SK-N-SH treated with all-trans-retinoic acid at 6 μM for 48 hours (cell line): Measurements from ENCODE around the gene RPTN.

Experiments used
- ATAC-seq: fragments of 200-7000 bp; cut with Tn5 transposase; 3 replicates; pipeline ENCODE4 v1.9.1; 2020; ENCODE audit warnings: mild to moderate bottlenecking, moderate library complexity
- ARNTL ChIP-seq: fragments of 450-650 bp; formaldehyde crosslinking; IDR thresholded peaks from 2 replicates; pipeline ENCODE4 v1.5.0; 2020; ENCODE audit warnings: low read depth, mild to moderate bottlenecking, moderate library complexity, borderline replicate concordance
- BACH2 ChIP-seq: fragments of 250-450 bp; sonication (Bioruptor Pico); IDR thresholded peaks from 2 replicates; pipeline ENCODE4 v1.9.0; 2021; ENCODE audit warnings: mild to moderate bottlenecking, borderline replicate concordance
- CREB5 ChIP-seq: fragments of 250-450 bp; sonication (Bioruptor Pico); IDR thresholded peaks from 2 replicates; pipeline ENCODE4 v1.5.1; 2020; ENCODE audit warnings: low read depth, mild to moderate bottlenecking, moderate library complexity
- CSDC2 ChIP-seq: fragments of 250-450 bp; sonication (Bioruptor Pico); IDR thresholded peaks from 2 replicates; pipeline ENCODE4 v1.5.0; 2020; ENCODE audit warnings: mild to moderate bottlenecking, moderate library complexity
- CSRNP3 ChIP-seq: fragments of 250-450 bp; sonication (Bioruptor Pico); IDR thresholded peaks from 2 replicates; pipeline ENCODE4 v1.5.1; 2021; ENCODE audit warnings: mild to moderate bottlenecking, moderate library complexity
- ESRRG ChIP-seq: fragments of 250-450 bp; sonication (Bioruptor Pico); IDR thresholded peaks from 2 replicates; pipeline ENCODE4 v1.6.1; 2021; ENCODE audit warnings: mild to moderate bottlenecking
- GLIS3 ChIP-seq: fragments of 250-450 bp; sonication (Bioruptor Pico); IDR thresholded peaks from 2 replicates; pipeline ENCODE4 v1.5.0; 2020; ENCODE audit warnings: mild to moderate bottlenecking, moderate library complexity
- ISL1 ChIP-seq: fragments of 250-450 bp; sonication (Bioruptor Pico); IDR thresholded peaks from 2 replicates; pipeline ENCODE4 v2.1.2; 2022; ENCODE audit warnings: mild to moderate bottlenecking, moderate library complexity
- OSR1 ChIP-seq: fragments of 250-450 bp; sonication (Bioruptor Pico); IDR thresholded peaks from 2 replicates; pipeline ENCODE4 v1.8.0; 2022; ENCODE audit warnings: moderate library complexity, mild to moderate bottlenecking, inconsistent platforms
- PATZ1 ChIP-seq: fragments of 250-450 bp; sonication (Bioruptor Pico); IDR thresholded peaks from 2 replicates; pipeline ENCODE4 v1.8.0; 2020; ENCODE audit warnings: mild to moderate bottlenecking, moderate library complexity, borderline replicate concordance
- PPARA ChIP-seq: fragments of 250-450 bp; sonication (Bioruptor Pico); IDR thresholded peaks from 2 replicates; pipeline ENCODE4 v1.5.0; 2020; ENCODE audit warnings: mild to moderate bottlenecking, borderline replicate concordance
- SNAI2 ChIP-seq: fragments of 250-450 bp; sonication (Bioruptor Pico); IDR thresholded peaks from 2 replicates; pipeline ENCODE4 v1.5.0; 2020; ENCODE audit warnings: mild to moderate bottlenecking, moderate library complexity
- TCF4 ChIP-seq: fragments of 250-450 bp; sonication (Bioruptor Pico); IDR thresholded peaks from 2 replicates; pipeline ENCODE4 v1.8.0; 2021; ENCODE audit warnings: mild to moderate bottlenecking, moderate library complexity, borderline replicate concordance
- TOX ChIP-seq: fragments of 250-450 bp; sonication (Bioruptor Pico); IDR thresholded peaks from 2 replicates; pipeline ENCODE4 v1.8.0; 2021; ENCODE audit warnings: mild to moderate bottlenecking, moderate library complexity, borderline replicate concordance
- TSHZ2 ChIP-seq: fragments of 250-450 bp; sonication (Bioruptor Pico); IDR thresholded peaks from 2 replicates; pipeline ENCODE4 v1.5.0; 2020; ENCODE audit warnings: mild to moderate bottlenecking, moderate library complexity
- ZC3H10 ChIP-seq: fragments of 250-450 bp; sonication (Bioruptor Pico); IDR thresholded peaks from 2 replicates; pipeline ENCODE4 v1.5.1; 2021; ENCODE audit warnings: mild to moderate bottlenecking, moderate library complexity
- ZFP3 ChIP-seq: fragments of 250-450 bp; sonication (Bioruptor Pico); IDR thresholded peaks from 2 replicates; pipeline ENCODE4 v1.5.0; 2020; ENCODE audit warnings: mild to moderate bottlenecking, moderate library complexity
- ZFP30 ChIP-seq: fragments of 450-650 bp; formaldehyde crosslinking; IDR thresholded peaks from 2 replicates; pipeline ENCODE4 v1.5.0; 2022; ENCODE audit warnings: mild to moderate bottlenecking, moderate library complexity
- ZNF565 ChIP-seq: fragments of 450-650 bp; formaldehyde crosslinking; conservative IDR thresholded peaks from 2 replicates; pipeline ENCODE4 v1.5.0; 2020; ENCODE audit warnings: low read depth, mild to moderate bottlenecking, moderate library complexity
- ZNF70 ChIP-seq: fragments of 450-650 bp; formaldehyde crosslinking; IDR thresholded peaks from 2 replicates; pipeline ENCODE4 v1.5.0; 2020; ENCODE audit warnings: mild to moderate bottlenecking, moderate library complexity
- ZNF8 ChIP-seq: fragments of 450-650 bp; formaldehyde crosslinking; IDR thresholded peaks from 2 replicates; pipeline ENCODE4 v1.5.0; 2020; ENCODE audit warnings: mild to moderate bottlenecking, moderate library complexity

The RPTN gene

GRCh38 chr1:152197361-152197941, 38.4 kb upstream of the RPTN start (continued):
- TF ChIP-seq PATZ1, result no peak
- TF ChIP-seq CSRNP3 (CRISPR knock-in tag), result no peak

GRCh38 chr1:152191711-152192110, 32.7 kb upstream of the RPTN start:
- ATAC-seq, result no peak
- TF ChIP-seq OSR1 (no peak), BACH2 (CRISPR knock-in tag) (no peak), ZC3H10 (CRISPR knock-in tag) (no peak), CSRNP3 (CRISPR knock-in tag) (no peak), TCF4 (CRISPR knock-in tag) (no peak), ZNF8 (CRISPR knock-in tag) (no peak), ZNF70 (CRISPR knock-in tag) (no peak), TSHZ2 (CRISPR knock-in tag) (no peak), CSDC2 (CRISPR knock-in tag) (no peak), ESRRG (CRISPR knock-in tag) (no peak), ARNTL (CRISPR knock-in tag) (no peak), ZFP30 (no peak), PPARA (CRISPR knock-in tag) (no peak), CREB5 (no peak), GLIS3 (CRISPR knock-in tag) (no peak), TOX (CRISPR knock-in tag) (no peak)

- TF ChIP-seq CREB5 (no peak), ESRRG (CRISPR knock-in tag) (no peak), CSDC2 (CRISPR knock-in tag) (no peak), ZNF565 (no peak), ISL1 (no peak), PPARA (CRISPR knock-in tag) (no peak), OSR1 (no peak), ZFP3 (CRISPR knock-in tag) (no peak), TSHZ2 (CRISPR knock-in tag) (no peak), TCF4 (CRISPR knock-in tag) (no peak), SNAI2 (CRISPR knock-in tag) (no peak)
- no peak for ATAC-seq
Measured at GRCh38 chr1:152191260-152191659, 32.2 kb upstream of the RPTN start.
